H1 (cell line): Measurements from ENCODE around the gene XAB2. TPM values are rescaled to one million over a fixed set of nuclear protein-coding genes. Genes with fewer than 3 reads are reported as not detected.

ENCODE experiments used
- CTCF ChIA-PET: fragments of 300-600 bp; sonication (Branson Sonifier 250); formaldehyde crosslinking; loops from one replicate; lab custom pipeline; 2021; ENCODE audit not compliant: partially characterized antibody; lab: Charles Lee
- POLR2A ChIA-PET: fragments of 300-600 bp; sonication (Branson Sonifier 250); formaldehyde crosslinking; loops from one replicate; lab custom pipeline; 2021; ENCODE audit warnings: inconsistent platforms; ENCODE audit not compliant: partially characterized antibody; lab: Charles Lee
- DNase-seq, 2 experiments: peaks; one replicate each; pipeline versions ENCODE4 v3.0.0 to v3.0.0-alpha.2; 2010 to 2022; ENCODE audit warnings: low spot score in 2 of 2, low read depth in 1 of 2, mixed read lengths in 1 of 2
- FAIRE-seq: peaks from 2 replicates; lab custom pipeline; 2011; peaks lifted over from hg19 to GRCh38; lab: Jason Lieb, UNC
- H2AFZ ChIP-seq: 2 replicates; pipeline ENCODE4 v1.8.1; 2012; ENCODE audit warnings: low read length, inconsistent platforms
- H2AK5ac ChIP-seq: 2 replicates; pipeline ENCODE4 v1.6.1; 2013; ENCODE audit warnings: low read depth, low read length
- H2BK120ac ChIP-seq: replicated peaks from 2 replicates; pipeline ENCODE3; 2013; ENCODE audit warnings: low read depth, low read length, inconsistent platforms
- H2BK12ac ChIP-seq: 2 replicates; pipeline ENCODE4 v1.6.1; 2013; ENCODE audit warnings: low read depth, low read length
- H2BK15ac ChIP-seq: 2 replicates; pipeline ENCODE4 v1.6.1; 2013; ENCODE audit warnings: low read length
- H2BK20ac ChIP-seq: 2 replicates; pipeline ENCODE4 v1.6.1; 2013; ENCODE audit warnings: low read length
- H2BK5ac ChIP-seq: 2 replicates; pipeline ENCODE4 v1.6.1; 2013; ENCODE audit warnings: low read depth, low read length
- H3K14ac ChIP-seq: 2 replicates; pipeline ENCODE4 v1.6.1; 2013; ENCODE audit warnings: inconsistent platforms; ENCODE audit not compliant: insufficient read length
- H3K18ac ChIP-seq: 2 replicates; pipeline ENCODE4 v1.6.1; 2013; ENCODE audit warnings: low read length; ENCODE audit errors: extremely low read depth
- H3K23ac ChIP-seq: 2 replicates; pipeline ENCODE4 v1.6.1; 2013; ENCODE audit warnings: inconsistent platforms; ENCODE audit not compliant: insufficient read length
- H3K23me2 ChIP-seq: 2 replicates; pipeline ENCODE4 v1.6.1; 2013; ENCODE audit warnings: low read depth, low read length
- H3K27ac ChIP-seq: 2 replicates; pipeline ENCODE4 v1.6.1; 2011; ENCODE audit warnings: low read depth, low read length, inconsistent platforms
- H3K27me3 ChIP-seq, 4 experiments: replicated peaks in 1 of 4; 1 replicate in 1 of 4; 2 replicates in 3 of 4; pipeline versions ENCODE4 v1.6.1 to v1.8.1; 2011 to 2013; ENCODE audit warnings: low read length in 3 of 4, mild to moderate bottlenecking in 3 of 4, inconsistent platforms in 2 of 4, mixed read lengths in 2 of 4, moderate library complexity in 1 of 4; ENCODE audit not compliant: control insufficient read depth in 3 of 4, insufficient read depth in 3 of 4; ENCODE audit errors: extremely low read depth in 1 of 4
- H3K36me3 ChIP-seq, 4 experiments: 2 replicates each; pipeline versions ENCODE4 v1.6.1 to v1.8.1; 2011 to 2013; ENCODE audit warnings: mild to moderate bottlenecking in 4 of 4, low read length in 3 of 4, moderate library complexity in 2 of 4, control low read depth in 1 of 4, inconsistent platforms in 1 of 4; ENCODE audit not compliant: insufficient read depth in 4 of 4, control insufficient read depth in 2 of 4
- H3K4ac ChIP-seq: replicated peaks from 2 replicates; pipeline ENCODE3; 2013; ENCODE audit warnings: low read length, low read depth, mixed read lengths, inconsistent platforms; ENCODE audit not compliant: insufficient read length
- H3K4me1 ChIP-seq, 4 experiments: replicated peaks in 1 of 4; 1 replicate in 1 of 4; 2 replicates in 3 of 4; pipeline versions ENCODE4 v1.6.1 to v1.8.1; 2011 to 2013; ENCODE audit warnings: low read length in 3 of 4, inconsistent platforms in 2 of 4, mixed read lengths in 1 of 4; ENCODE audit not compliant: insufficient read depth in 4 of 4, control insufficient read depth in 3 of 4
- H3K4me2 ChIP-seq, 2 experiments: 2 replicates each; pipeline versions ENCODE4 v1.6.1 to v1.8.1; 2011 to 2013; ENCODE audit warnings: low read depth in 2 of 2, low read length in 2 of 2, control low read depth in 1 of 2, inconsistent platforms in 1 of 2, mild to moderate bottlenecking in 1 of 2; ENCODE audit not compliant: insufficient read depth in 1 of 2
- H3K4me3 ChIP-seq, 4 experiments: fragments of 200-600, 300-600 bp in 1 of 4; sonication (generic), shearing (Covaris generic), sonication (Bioruptor Twin) in 1 of 4; 2 replicates each; pipeline versions ENCODE4 v1.5.1 to v1.8.1; 2011 to 2016; ENCODE audit warnings: low read length in 4 of 4, low read depth in 3 of 4, control low read depth in 2 of 4, inconsistent platforms in 2 of 4, mild to moderate bottlenecking in 2 of 4, mixed read lengths in 1 of 4, moderate library complexity in 1 of 4; ENCODE audit not compliant: insufficient read depth in 2 of 4; ENCODE audit errors: extremely low read depth in 1 of 4
- H3K56ac ChIP-seq: replicated peaks from 2 replicates; pipeline ENCODE3; 2013; ENCODE audit warnings: low read depth, mild to moderate bottlenecking, mixed read lengths, low read length, inconsistent platforms; ENCODE audit not compliant: insufficient read length
- H3K79me1 ChIP-seq: 2 replicates; pipeline ENCODE4 v1.6.1; 2013; ENCODE audit warnings: low read depth, low read length, control low read depth
- H3K79me2 ChIP-seq, 2 experiments: 2 replicates each; pipeline versions ENCODE4 v1.6.1 to v1.8.1; 2012 to 2013; ENCODE audit warnings: low read length in 2 of 2, mild to moderate bottlenecking in 2 of 2, inconsistent platforms in 1 of 2; ENCODE audit not compliant: insufficient read depth in 2 of 2, control insufficient read depth in 1 of 2
- H3K9ac ChIP-seq, 4 experiments: replicated peaks in 1 of 4; 1 replicate in 1 of 4; 2 replicates in 3 of 4; pipeline versions ENCODE4 v1.6.1 to v1.8.1; 2011 to 2013; ENCODE audit warnings: low read depth in 3 of 4, low read length in 3 of 4, control low read depth in 2 of 4, mild to moderate bottlenecking in 2 of 4, moderate library complexity in 2 of 4, inconsistent platforms in 1 of 4; ENCODE audit errors: extremely low read depth in 1 of 4
- H3K9me3 ChIP-seq, 2 experiments: 2 replicates each; pipeline versions ENCODE4 v1.6.1 to v1.8.1; 2012 to 2013; ENCODE audit warnings: mild to moderate bottlenecking in 2 of 2, moderate library complexity in 2 of 2, control low read depth in 1 of 2, inconsistent platforms in 1 of 2, low read depth in 1 of 2, low read length in 1 of 2, mixed read lengths in 1 of 2; ENCODE audit not compliant: insufficient read depth in 2 of 2
- H4K20me1 ChIP-seq, 2 experiments: replicated peaks in 1 of 2; 2 replicates each; pipeline versions ENCODE3 to v1.8.1; 2011 to 2013; ENCODE audit warnings: inconsistent platforms in 2 of 2, low read length in 2 of 2, mild to moderate bottlenecking in 1 of 2; ENCODE audit not compliant: insufficient read depth in 2 of 2, control insufficient read depth in 1 of 2
- H4K5ac ChIP-seq: 2 replicates; pipeline ENCODE4 v1.6.1; 2013; ENCODE audit warnings: low read length, low read depth, mixed read lengths, inconsistent platforms; ENCODE audit not compliant: insufficient read length
- H4K8ac ChIP-seq: 2 replicates; pipeline ENCODE4 v1.8.0; 2013; ENCODE audit warnings: mild to moderate bottlenecking, moderate library complexity, low read length, inconsistent platforms; ENCODE audit not compliant: insufficient read depth; ENCODE audit errors: extremely low read depth
- H4K91ac ChIP-seq: replicated peaks from 2 replicates; pipeline ENCODE3; 2013; ENCODE audit warnings: low read length, mixed read lengths, inconsistent platforms; ENCODE audit not compliant: insufficient read length
- HDAC6 ChIP-seq: IDR thresholded peaks from one replicate; pipeline ENCODE4 v1.7.1; 2012; ENCODE audit warnings: low read depth, mild to moderate bottlenecking, inconsistent platforms, low read length, moderate library complexity
- JUND ChIP-seq: IDR thresholded peaks from 2 replicates; pipeline ENCODE4 v1.6.1; 2011; ENCODE audit warnings: mild to moderate bottlenecking, improper control_type of control experiment, low read length
- KDM4A ChIP-seq: IDR thresholded peaks from one replicate; pipeline ENCODE4 v1.7.1; 2012; ENCODE audit warnings: low read depth, mild to moderate bottlenecking, moderate library complexity, low read length, inconsistent platforms; ENCODE audit not compliant: severe bottlenecking
- MAFK ChIP-seq: IDR thresholded peaks from 2 replicates; pipeline ENCODE4 v1.6.1; 2012; ENCODE audit warnings: low read depth, mild to moderate bottlenecking, improper control_type of control experiment, low read length
- NANOG ChIP-seq: IDR thresholded peaks from 2 replicates; pipeline ENCODE4 v1.6.1; 2011; ENCODE audit warnings: low read length, low read depth, mild to moderate bottlenecking, inconsistent platforms; ENCODE audit not compliant: insufficient read depth, poor library complexity, severe bottlenecking
- NRF1 ChIP-seq: IDR thresholded peaks from 2 replicates; pipeline ENCODE4 v1.6.1; 2011; ENCODE audit warnings: mild to moderate bottlenecking, low read depth, low read length, improper control_type of control experiment
- POLR2A ChIP-seq, 2 experiments: IDR thresholded peaks; 1 replicate in 1 of 2; 2 replicates in 1 of 2; pipeline ENCODE4 v1.6.1; 2011; ENCODE audit warnings: low read depth in 2 of 2, low read length in 2 of 2, mild to moderate bottlenecking in 2 of 2; ENCODE audit errors: control extremely low read depth in 1 of 2
- RFX5 ChIP-seq: IDR thresholded peaks from 2 replicates; pipeline ENCODE4 v1.6.1; 2011; ENCODE audit warnings: low read depth, low read length, improper control_type of control experiment, borderline replicate concordance
- RXRA ChIP-seq: IDR thresholded peaks from 2 replicates; pipeline ENCODE4 v1.6.1; 2011; ENCODE audit warnings: low read depth, mild to moderate bottlenecking, low read length, moderate library complexity; ENCODE audit not compliant: insufficient read depth
- SRF ChIP-seq: IDR thresholded peaks from 2 replicates; pipeline ENCODE4 v1.6.1; 2011; ENCODE audit warnings: mild to moderate bottlenecking, low read depth, low read length, moderate library complexity
- TBP ChIP-seq: IDR thresholded peaks from 2 replicates; pipeline ENCODE4 v1.6.1; 2011; ENCODE audit warnings: low read depth, low read length, improper control_type of control experiment
- TEAD4 ChIP-seq: IDR thresholded peaks from 2 replicates; pipeline ENCODE4 v1.6.1; 2012; ENCODE audit warnings: low read depth, low read length, inconsistent platforms, mixed read lengths
- WGBS, 2 experiments: shearing (Covaris generic) in 1 of 2; methylation state at CpG; one replicate each; pipeline versions ENCODE4 v1.1.6 to v1.1.7; 2013 to 2015; ENCODE audit warnings: low lambda C conversion rate in 2 of 2, mixed read lengths in 2 of 2, inconsistent platforms in 1 of 2, low coverage in 1 of 2, missing lambda C conversion rate in 1 of 2; ENCODE audit not compliant: insufficient replicate concordance in 2 of 2, insufficient coverage in 1 of 2, insufficient read length in 1 of 2; ENCODE audit errors: extremely low coverage in 1 of 2, missing lambda C conversion rate in 1 of 2; 5-methylcytosine and 5-hydroxymethylcytosine counted together
- polyA plus RNA-seq, 7 experiments: library from polyadenylated mRNA; depleted of rRNA in 3 of 7; stranded (reverse) in 5 of 7; unstranded in 2 of 7; fragments of >200 nt in 5 of 7; fragments of 200-250 nt in 2 of 7; gene quantifications; 1 replicate in 5 of 7; 2 replicates in 1 of 7; 4 replicates in 1 of 7; pipeline versions ENCODE4 v1.2.1 to v1.2.3, GENCODE V29; 2011 to 2013; ENCODE audit warnings: missing spikeins in 2 of 7, mixed read lengths in 2 of 7
- total RNA-seq: library from RNA; stranded (reverse); fragmentation: NEBNext Ultra II Directional; extraction: Animal tissue kit (Norgen Biotek cat#: 25700); gene quantifications from 2 replicates; pipeline ENCODE4 v1.2.1, GENCODE V29; 2021

The XAB2 gene
- total and polyA plus RNA-seq, 2 of the 8 experiments (the other 6 are each of a cell fraction or from before 2014, with no cell fraction given), result 48.2 to 49.4 TPM

DNA sequence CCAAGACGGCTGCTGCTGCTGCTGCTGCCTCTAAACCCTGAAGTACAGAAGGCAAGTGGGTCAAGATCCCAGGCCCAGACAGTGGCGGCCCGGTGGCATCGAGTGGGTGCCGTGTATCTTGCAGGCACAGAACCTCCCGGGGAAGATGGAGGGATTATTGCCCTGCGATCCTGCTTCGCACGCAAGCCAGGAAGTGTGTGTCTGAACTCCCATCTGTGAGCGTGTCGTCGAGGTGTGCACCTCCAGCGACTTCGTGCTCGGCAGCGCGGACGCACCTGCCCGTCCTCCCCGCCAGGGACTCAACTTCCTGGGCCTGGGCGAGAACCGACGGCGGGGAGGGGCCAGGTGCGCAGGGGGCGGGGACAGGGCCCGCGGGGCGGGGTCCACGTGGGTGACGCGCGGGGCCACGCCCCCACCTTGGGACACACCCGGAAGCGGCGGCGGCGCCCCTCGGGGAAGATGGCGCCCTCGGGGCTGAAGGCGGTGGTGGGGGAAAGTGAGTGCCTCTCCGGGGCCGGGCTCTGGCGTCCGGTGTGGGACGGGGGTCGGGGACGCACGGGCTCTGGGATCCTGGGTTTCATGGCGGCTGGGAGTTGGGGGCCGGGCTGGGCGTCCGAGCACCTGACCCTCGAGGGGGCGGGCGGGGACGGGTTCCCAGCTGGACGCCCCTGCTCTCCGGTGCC is 7.5 kb upstream of the XAB2 start, which contains the start of gene STXBP2:
Gene STXBP2, plus strand, starts transcription at position 420 of the 683 bp plus-strand sequence. Its CDS starts 40 bp downstream, at position 460.
- Histone ChIP-seq H3K79me2 (peaks cover 0 to 3% of the 10 kb centered on the region in 2 experiments; a peak in 1 of 4 replicates), H2AK5ac (peak within 1 kb of the TSS; percentile 34; the same call in 1 of the 2 replicates), H3K9me3 (no peaks in the 10 kb centered on the region; a peak in 1 of 4 replicates), H3K4me1 (peaks cover 0 to 6% (median under 1%) of the 10 kb centered on the region in 4 experiments; a peak in 3 of 7 replicates), H3K23ac (no peak within 1 kb of the TSS), H3K14ac (no peak within 1 kb of the TSS), H3K79me1 (no peaks in the 10 kb centered on the region; the same call in 1 of the 2 replicates), H3K56ac (no peak within 1 kb of the TSS), H4K8ac (peak within 1 kb of the TSS; percentile 96), H4K20me1 (peaks cover 3 to 17% of the 10 kb centered on the region in 2 experiments), H3K27me3 (peaks cover 3 to 19% (median 16%) of the 10 kb centered on the region in 4 experiments), H3K4me2 (peak within 1 kb of the TSS; percentile 34 to 85), H4K91ac (no peak within 1 kb of the TSS), H3K36me3 (peaks cover 0 to 6% (median 0%) of the 10 kb centered on the region in 4 experiments; a peak in 3 of 8 replicates), H2BK5ac (no peak within 1 kb of the TSS), H3K4ac (peak within 1 kb of the TSS; percentile 69), H2AFZ (no peak within 1 kb of the TSS), H2BK20ac (no peak within 1 kb of the TSS), H3K9ac (peak within 1 kb of the TSS; percentile 54 to 63 (median 56); a peak in 6 of 7 replicates), H3K4me3 (peak within 1 kb of the TSS; percentile 67 to 88 (median 68)), H3K23me2 (peaks cover 5% of the 10 kb centered on the region; the same call in 1 of the 2 replicates), H2BK120ac (no peak within 1 kb of the TSS), H2BK12ac (peak within 1 kb of the TSS; percentile 78; the same call in 1 of the 2 replicates), H3K27ac (0 out of 2 replicates have a peak within 1 kb of the TSS, but pooled peaks have one; percentile 23), H4K5ac (no peak within 1 kb of the TSS), H3K18ac (no peak within 1 kb of the TSS; the same call in 1 of the 2 replicates), H2BK15ac (peak within 1 kb of the TSS; percentile 98; the same call in 1 of the 2 replicates)
- POLR2A ChIA-PET, result interaction anchor here (0.8 to 5.7 kb wide), 5 partner anchors 11 to 114 kb away, joined by 3 to 34 read pairs (median 5); partner anchors contain the start of genes CAMSAP3 and MCOLN1
- FAIRE-seq, result no peak
- DNase-seq, result peak; percentile 64 to 97
- CTCF ChIA-PET, result interaction anchor here (1.3 to 1.8 kb wide), 5 partner anchors 13 to 69 kb away, joined by 3 to 10 read pairs (median 7); no protein-coding TSS in a partner anchor
- WGBS, 2 experiments, result 41% methylated on average over 16 of the region's 61 CpGs; no CpG with 5 or more reads in 1 of the 2 experiments
- TF ChIP-seq POLR2A (IDR thresholded peaks at IDR 0.05; ENCODE audit: control extremely low read depth in 1 of 2, low read depth in 2 of 2, low read length in 2 of 2) (peak in 1 of 2 experiments; percentile 69; a peak in 1 of 3 replicates), KDM4A (peak; percentile 32), JUND (no peak), RFX5 (no peak), SRF (no peak), NANOG (peak; percentile 17), MAFK (no peak), TBP (0 out of 2 replicates have a peak, but pooled peaks have one; percentile 44), HDAC6 (no peak), NRF1 (peak; percentile 6; the same call in 1 of the 2 replicates), TEAD4 (no peak), RXRA (no peak)
